Vagina (tissue), 2 donors: ENCODE results near the gene MSANTD1. TPM values are rescaled to one million over a fixed set of nuclear protein-coding genes. Genes with fewer than 3 reads are reported as not detected.
"Not testable (repeated sequence)": the region's sequence is repeated elsewhere in the genome, so short reads cannot be mapped to it uniquely, and the experiment has no call there.

Source experiments
- DNase-seq, 2 donors: peaks; one replicate each; pipeline ENCODE4 v3.0.0-alpha.2; 2017; ENCODE audit errors: extremely low spot score in 2 of 2
- H3K27ac ChIP-seq: fragments of 200-600 bp; sonication (generic); one replicate; pipeline ENCODE4 v1.5.1; 2019
- H3K27me3 ChIP-seq: fragments of 200-600 bp; sonication (generic); one replicate; pipeline ENCODE4 v1.5.1; 2019
- H3K36me3 ChIP-seq, 2 donors: fragments of 200-600 bp; sonication (generic); one replicate each; pipeline ENCODE4 v1.5.1; 2017 to 2019
- H3K4me1 ChIP-seq: fragments of 200-600 bp; sonication (generic); one replicate; pipeline ENCODE4 v1.5.1; 2019
- H3K4me3 ChIP-seq, 2 donors: fragments of 200-600 bp; sonication (generic); 1 replicate in 1 of 2; 2 replicates in 1 of 2; pipeline ENCODE4 v1.5.1; 2016 to 2019
- H3K9me3 ChIP-seq: fragments of 200-600 bp; sonication (generic); one replicate; pipeline ENCODE4 v1.5.1; 2019
- POLR2A ChIP-seq, 2 donors: fragments of 450-650 bp; IDR thresholded peaks; one replicate each; pipeline ENCODE4 v1.6.1; 2017; ENCODE audit warnings: antibody characterized with exemption in 2 of 2, mild to moderate bottlenecking in 2 of 2, moderate library complexity in 2 of 2
- POLR2AphosphoS5 ChIP-seq, 2 donors: sonication (generic); formaldehyde crosslinking; IDR thresholded peaks; one replicate each; pipeline ENCODE4 v1.9.0; 2017; ENCODE audit warnings: antibody characterized with exemption in 2 of 2, mild to moderate bottlenecking in 2 of 2, low read depth in 1 of 2; ENCODE audit not compliant: insufficient read depth in 1 of 2
- intact Hi-C: fragments of 100-400 bp; cut with DNase I; formaldehyde crosslinking; loops from one replicate; pipeline ENCODE4 v1.15.1; 2023
- total RNA-seq: library from RNA; depleted of rRNA; stranded (reverse); fragments of >200 nt; gene quantifications from one replicate; pipeline ENCODE4 v1.2.3, GENCODE V29; 2016
- TF ChIP-seq, protein P1 (sequence below), 3 experiments: fragments of 450-650 bp in 2 of 3; fragments of 200-600 bp in 1 of 3; sonication (generic) in 1 of 3; IDR thresholded peaks; one replicate each; pipeline ENCODE4 v1.5.1; 2017 to 2019; ENCODE audit warnings: antibody characterized with exemption in 3 of 3, mild to moderate bottlenecking in 2 of 3, moderate library complexity in 2 of 3

MSANTD1 gene
- total RNA-seq, 1 donor from 2014 or later: 0.49 TPM

GRCh38 chr4:3299976-3300671, 51.2 kb downstream of the MSANTD1 start:
- Histone ChIP-seq H3K36me3 (no peaks in the 10 kb centered on the region), H3K27me3 (no peaks in the 10 kb centered on the region), H3K4me1 (peaks cover 43% of the 10 kb centered on the region), H3K4me3 (no peak overlapping the region), H3K27ac (no peak overlapping the region), H3K9me3 (no peaks in the 10 kb centered on the region)
- intact Hi-C loops: loop anchor here (10.0 kb wide), 1 partner anchor 95 kb away; no protein-coding TSS in a partner anchor
- DNase-seq: no peak
- TF ChIP-seq, protein P1, sequence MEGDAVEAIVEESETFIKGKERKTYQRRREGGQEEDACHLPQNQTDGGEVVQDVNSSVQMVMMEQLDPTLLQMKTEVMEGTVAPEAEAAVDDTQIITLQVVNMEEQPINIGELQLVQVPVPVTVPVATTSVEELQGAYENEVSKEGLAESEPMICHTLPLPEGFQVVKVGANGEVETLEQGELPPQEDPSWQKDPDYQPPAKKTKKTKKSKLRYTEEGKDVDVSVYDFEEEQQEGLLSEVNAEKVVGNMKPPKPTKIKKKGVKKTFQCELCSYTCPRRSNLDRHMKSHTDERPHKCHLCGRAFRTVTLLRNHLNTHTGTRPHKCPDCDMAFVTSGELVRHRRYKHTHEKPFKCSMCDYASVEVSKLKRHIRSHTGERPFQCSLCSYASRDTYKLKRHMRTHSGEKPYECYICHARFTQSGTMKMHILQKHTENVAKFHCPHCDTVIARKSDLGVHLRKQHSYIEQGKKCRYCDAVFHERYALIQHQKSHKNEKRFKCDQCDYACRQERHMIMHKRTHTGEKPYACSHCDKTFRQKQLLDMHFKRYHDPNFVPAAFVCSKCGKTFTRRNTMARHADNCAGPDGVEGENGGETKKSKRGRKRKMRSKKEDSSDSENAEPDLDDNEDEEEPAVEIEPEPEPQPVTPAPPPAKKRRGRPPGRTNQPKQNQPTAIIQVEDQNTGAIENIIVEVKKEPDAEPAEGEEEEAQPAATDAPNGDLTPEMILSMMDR (IDR thresholded peaks at IDR 0.05): no peak
- TF ChIP-seq POLR2AphosphoS5 (IDR thresholded peaks at IDR 0.05; ENCODE audit: insufficient read depth in 1 of 2, low read depth in 1 of 2) (no peak), POLR2A (IDR thresholded peaks at IDR 0.05) (no peak)

DNA sequence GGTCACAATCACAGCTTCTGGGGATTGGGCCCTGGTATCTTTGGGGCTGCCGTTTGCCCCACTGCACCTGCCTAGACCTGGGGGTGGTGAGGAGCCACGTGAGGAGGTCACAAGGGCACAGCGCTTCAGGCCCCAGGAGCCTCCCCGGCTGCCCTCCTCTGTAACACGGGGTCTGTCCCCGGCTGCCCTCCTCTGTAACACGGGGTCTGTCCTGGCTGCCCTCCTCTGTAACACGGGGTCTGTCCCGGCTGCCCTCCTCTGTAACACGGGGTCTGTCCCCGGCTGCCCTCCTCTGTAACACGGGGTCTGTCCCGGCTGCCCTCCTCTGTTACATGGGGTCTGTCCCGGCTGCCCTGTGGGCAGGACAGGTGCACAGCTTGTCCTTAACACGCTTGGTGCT, 51.9 kb downstream of the MSANTD1 start:
- H3K4me3 ChIP-seq, H3K27me3 ChIP-seq, DNase-seq, H3K27ac ChIP-seq, intact Hi-C loops, H3K9me3 ChIP-seq, H3K36me3 ChIP-seq: not testable (repeated sequence)
- H3K4me1 ChIP-seq: peaks cover 51% of the 10 kb centered on the region

DNA sequence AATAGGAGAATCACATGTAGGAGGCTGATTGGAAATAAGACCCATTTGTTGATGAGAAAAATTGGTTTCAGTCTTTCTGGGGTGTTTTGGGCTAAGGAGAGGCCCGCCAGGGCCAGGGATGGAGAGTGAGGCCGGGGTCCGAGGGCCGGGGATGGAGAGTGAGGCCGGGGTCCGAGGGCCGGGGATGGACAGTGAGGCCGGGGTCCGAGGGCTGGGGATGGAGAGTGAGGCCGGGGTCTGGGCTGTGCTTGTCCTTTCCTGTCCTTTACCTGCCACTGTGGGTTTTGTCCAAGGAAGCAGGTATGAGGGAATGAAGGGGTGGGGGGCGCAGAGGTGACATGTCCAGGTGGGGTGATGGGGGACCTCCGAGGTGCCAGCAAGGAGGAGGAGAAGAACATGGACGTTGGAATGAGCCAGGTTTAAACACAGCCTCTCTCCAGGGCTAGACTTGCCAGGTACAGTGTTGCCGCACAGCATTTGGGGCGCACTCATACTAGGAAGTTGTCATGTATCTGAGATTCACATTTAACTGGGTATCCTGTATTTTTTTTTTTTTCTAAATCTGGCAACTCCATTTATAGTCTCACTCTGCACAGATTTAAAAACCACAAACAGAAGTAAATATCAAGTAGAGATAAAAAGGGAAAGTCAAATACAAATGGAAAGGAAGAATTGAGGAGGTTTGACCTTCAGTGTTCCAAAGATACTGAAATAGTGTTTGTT, 52.7 kb downstream of the MSANTD1 start:
- no peaks in the 10 kb centered on the region for H3K36me3 ChIP-seq
- no peak overlapping the region for H3K4me3 ChIP-seq
- H3K4me1 ChIP-seq: peaks cover 58% of the 10 kb centered on the region
- no peak for TF ChIP-seq POLR2AphosphoS5 (IDR thresholded peaks at IDR 0.05; ENCODE audit: insufficient read depth in 1 of 2, low read depth in 1 of 2)
- TF ChIP-seq POLR2A (IDR thresholded peaks at IDR 0.05): no peak
- TF ChIP-seq, protein P1 (IDR thresholded peaks at IDR 0.05): no peak
- H3K27me3 ChIP-seq: no peaks in the 10 kb centered on the region
- no peak overlapping the region for H3K27ac ChIP-seq
- intact Hi-C loops: no loop called here
- DNase-seq: no peak
- H3K9me3 ChIP-seq: no peaks in the 10 kb centered on the region

DNA sequence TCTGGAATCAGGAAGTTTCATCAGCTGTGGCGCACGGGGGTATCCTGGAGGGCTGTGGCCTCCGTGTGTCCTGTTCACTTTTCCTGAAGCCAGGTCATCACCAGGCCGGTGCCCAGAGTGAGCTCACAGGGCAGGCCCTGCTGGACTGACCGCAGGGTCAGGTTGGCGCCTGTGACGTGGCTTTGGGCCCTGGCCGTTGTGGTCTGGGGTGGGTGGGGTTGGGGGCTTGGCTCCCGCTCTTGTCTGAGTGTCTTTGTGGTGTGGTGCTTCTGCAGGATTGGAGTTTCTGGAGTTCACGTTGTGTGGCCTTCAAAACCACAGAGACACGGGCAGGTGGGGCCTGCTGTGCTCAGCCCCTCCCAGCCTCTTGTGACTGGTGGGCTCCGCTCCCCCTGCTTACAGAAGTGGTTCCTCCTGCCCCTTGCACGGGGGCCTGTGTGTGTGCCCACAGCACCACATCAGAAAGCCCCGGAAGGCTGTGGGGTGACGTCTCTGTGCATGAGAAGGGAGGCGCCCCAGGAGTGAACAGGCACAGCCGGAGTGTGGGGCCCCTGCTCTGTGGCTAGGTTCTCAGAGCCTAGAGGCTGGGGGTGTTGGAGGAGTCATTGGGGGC, 53.3 kb downstream of the MSANTD1 start:
- H3K4me1 ChIP-seq: peaks cover 59% of the 10 kb centered on the region
- H3K36me3 ChIP-seq: no peaks in the 10 kb centered on the region
- H3K4me3 ChIP-seq: no peak overlapping the region
- H3K9me3 ChIP-seq: no peaks in the 10 kb centered on the region
- intact Hi-C loops: no loop called here
- H3K27me3 ChIP-seq: no peaks in the 10 kb centered on the region
- TF ChIP-seq POLR2A (IDR thresholded peaks at IDR 0.05) (no peak), POLR2AphosphoS5 (IDR thresholded peaks at IDR 0.05; ENCODE audit: insufficient read depth in 1 of 2, low read depth in 1 of 2) (no peak)
- TF ChIP-seq, protein P1 (IDR thresholded peaks at IDR 0.05): no peak
- DNase-seq: no peak
- no peak overlapping the region for H3K27ac ChIP-seq

- Histone ChIP-seq H3K36me3 (no peaks in the 10 kb centered on the region), H3K4me3 (no peak overlapping the region), H3K9me3 (no peaks in the 10 kb centered on the region), H3K27ac (no peak overlapping the region), H3K4me1 (peaks cover 59% of the 10 kb centered on the region), H3K27me3 (no peaks in the 10 kb centered on the region)
- TF ChIP-seq POLR2AphosphoS5 (IDR thresholded peaks at IDR 0.05; ENCODE audit: insufficient read depth in 1 of 2, low read depth in 1 of 2) (no peak), POLR2A (IDR thresholded peaks at IDR 0.05) (no peak)
- TF ChIP-seq, protein P1 (IDR thresholded peaks at IDR 0.05): no peak
- DNase-seq: no peak
- intact Hi-C loops: no loop called here
Measured at GRCh38 chr4:3302786-3303564, 54.0 kb downstream of the MSANTD1 start.
